AG08396 (cell line): ENCODE results near the gene CDH23.
A peak's percentile ranks its signal among the peaks of the same experiment; 100 is the strongest.

Source experiments
- DNase-seq: peaks from one replicate; pipeline ENCODE4 v3.0.0; 2012; ENCODE audit warnings: low spot score, mixed read lengths

Gene CDH23

DNA sequence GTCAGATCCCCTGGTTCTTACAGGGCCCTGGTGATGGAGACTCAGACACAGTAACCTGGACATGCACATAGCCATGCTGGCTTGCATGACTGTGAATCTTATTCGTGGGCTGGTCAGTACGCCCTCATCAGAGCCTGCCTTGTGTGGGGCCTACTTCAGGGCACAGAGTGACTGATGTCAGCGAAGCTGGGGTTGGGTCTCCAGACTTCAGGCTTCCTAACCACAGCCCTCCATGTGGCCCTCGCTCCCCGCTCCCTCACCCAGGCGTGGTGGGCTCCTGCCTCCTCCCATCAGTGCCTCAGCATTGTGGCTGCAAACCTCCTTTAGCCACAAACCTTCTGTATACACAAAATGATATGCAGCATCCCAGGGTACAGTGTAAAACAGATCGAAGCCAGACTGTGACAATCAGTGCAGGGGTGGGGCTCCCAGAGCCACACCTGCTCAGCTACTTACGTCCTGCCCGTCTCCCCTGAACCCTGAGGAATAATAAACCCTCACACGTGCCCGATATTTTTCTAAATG, 329.9 kb downstream of the CDH23 start:
- DNase-seq = no peak

DNA sequence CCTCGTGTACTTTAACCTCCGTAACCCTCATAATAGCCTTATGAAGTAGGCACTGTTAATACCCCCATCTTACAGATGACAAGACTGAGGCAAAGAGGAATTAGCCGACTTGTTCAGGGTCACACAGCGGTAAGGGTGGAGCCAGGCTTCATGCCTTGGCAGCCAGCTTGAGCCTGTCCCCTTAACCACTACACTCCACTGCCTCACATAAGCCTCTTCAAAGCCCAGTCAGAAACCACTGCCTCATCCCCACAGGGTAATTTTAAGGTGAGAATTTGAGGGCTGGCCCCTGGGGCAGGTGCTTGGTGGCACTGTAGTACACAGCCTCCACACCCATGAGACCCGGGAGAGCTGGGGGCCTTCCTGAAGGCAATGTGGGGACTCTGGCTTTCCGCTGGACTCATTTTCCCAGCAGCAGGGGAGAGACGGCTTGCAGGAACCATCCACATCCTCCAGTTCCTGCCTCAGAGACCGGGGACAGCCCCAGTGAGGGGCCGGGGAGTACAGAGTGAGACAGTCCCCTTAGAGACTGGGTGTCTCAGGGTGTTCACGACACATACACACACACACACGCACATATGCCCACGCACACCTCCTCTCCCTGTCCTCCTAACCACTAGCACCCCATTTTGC, 330.5 kb downstream of the CDH23 start:
- DNase-seq = no peak

DNA sequence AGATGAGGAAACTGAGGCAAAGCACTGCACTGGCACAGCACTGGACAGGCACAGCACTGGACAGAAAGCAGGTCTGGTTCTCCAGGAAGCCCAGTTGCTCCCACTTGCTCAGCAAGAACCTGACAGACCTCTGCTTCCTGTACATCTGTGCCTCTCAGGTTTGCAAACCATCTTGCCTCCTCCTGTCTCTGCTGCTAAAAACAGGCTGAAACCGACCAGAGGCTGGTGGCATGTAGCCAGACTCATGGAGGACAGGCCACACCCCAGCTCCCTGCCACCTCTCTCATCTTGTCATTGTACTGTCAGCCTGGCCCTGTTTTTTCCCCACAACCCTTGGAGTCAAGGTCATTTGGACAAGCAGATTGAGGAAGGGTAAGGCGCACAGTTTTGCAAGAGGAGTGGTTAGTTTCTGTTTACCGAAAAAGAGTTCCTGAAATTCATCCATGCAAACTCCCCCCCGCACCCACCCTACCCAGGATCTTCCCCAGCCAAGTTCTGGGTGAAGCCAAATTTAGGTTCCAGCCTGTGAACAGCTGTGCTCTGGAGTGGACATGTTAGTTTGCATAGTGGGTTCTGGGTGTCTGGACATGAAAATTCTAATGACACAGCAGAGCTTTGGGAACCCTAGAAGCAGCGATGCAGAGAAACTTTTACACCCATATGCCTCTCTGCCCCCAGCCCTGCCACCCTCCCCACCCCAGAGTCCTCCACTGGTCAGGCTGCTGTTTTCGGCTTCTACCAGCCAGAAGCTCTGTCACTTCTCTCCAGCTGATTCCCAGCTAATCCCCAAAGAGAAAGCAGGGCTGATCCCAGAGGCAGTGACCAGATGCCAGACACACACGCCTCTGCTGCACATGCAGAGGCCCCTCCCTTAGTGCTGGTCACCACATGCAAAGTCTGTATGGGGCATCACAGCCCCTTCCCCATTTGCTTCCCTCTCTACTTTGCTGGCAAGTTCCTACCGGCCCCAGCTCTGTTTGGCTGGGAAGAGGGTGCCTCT, 331.3 kb downstream of the CDH23 start:
- DNase-seq = peak; percentile 57

DNA sequence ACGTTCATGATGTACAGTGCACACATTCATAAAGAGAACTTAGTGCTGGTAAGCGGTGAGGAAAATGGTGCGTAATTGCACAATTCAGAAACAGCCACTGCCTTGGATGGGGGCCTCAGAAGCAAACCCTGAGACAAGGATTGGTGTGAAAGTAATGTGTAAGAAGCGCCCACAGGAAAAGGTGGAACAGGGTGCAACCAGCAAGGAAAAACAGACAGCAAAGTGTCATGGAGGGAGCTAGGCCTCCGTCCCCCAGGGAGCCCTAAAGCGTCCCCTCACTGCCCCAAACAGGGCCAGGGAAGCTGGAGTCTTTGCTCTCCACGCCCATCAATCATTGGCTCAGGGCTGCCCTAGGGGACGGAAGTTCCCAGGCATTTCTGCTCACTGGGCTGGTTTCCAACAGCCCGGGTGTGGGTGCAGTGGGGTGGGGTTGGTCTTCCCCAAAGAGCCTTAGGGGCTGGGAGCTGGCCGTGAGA, 332.5 kb downstream of the CDH23 start:
- no peak for DNase-seq

DNA sequence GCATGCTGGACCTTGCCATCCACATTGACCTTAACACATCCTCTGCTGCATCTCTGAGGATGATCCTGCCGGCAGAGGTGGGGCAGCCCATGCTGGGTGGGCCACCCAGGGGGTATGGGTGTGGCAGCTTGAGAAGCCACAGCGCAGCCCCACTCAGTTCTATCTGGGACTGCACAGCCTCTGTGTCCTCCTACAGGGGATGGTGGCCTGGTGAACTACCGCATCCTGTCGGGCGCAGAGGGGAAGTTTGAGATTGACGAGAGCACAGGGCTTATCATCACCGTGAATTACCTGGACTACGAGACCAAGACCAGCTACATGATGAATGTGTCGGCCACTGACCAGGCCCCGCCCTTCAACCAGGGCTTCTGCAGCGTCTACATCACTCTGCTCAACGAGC, 335.1 kb downstream of the CDH23 start:
- DNase-seq = no peak

DNA sequence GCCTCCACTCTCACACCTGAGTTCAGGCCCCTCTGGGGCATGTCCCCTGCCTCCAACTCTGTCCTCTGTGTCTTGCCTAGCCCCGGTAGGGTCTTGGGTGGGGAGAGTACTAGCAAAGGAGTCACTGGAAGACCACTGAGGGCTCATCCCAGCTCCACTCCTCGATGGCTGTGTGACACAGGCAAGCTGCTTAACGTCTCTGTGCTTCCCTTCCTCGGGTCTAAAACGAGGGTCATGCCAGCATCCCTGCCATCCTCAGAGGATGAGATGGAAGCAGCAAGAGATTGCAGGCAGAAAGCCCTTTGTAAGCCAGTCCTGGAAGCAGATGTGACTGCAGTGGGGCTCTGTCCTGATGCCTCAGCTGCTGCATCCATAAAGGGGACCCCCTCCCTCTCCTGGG, 338.1 kb downstream of the CDH23 start:
- no peak for DNase-seq

DNA sequence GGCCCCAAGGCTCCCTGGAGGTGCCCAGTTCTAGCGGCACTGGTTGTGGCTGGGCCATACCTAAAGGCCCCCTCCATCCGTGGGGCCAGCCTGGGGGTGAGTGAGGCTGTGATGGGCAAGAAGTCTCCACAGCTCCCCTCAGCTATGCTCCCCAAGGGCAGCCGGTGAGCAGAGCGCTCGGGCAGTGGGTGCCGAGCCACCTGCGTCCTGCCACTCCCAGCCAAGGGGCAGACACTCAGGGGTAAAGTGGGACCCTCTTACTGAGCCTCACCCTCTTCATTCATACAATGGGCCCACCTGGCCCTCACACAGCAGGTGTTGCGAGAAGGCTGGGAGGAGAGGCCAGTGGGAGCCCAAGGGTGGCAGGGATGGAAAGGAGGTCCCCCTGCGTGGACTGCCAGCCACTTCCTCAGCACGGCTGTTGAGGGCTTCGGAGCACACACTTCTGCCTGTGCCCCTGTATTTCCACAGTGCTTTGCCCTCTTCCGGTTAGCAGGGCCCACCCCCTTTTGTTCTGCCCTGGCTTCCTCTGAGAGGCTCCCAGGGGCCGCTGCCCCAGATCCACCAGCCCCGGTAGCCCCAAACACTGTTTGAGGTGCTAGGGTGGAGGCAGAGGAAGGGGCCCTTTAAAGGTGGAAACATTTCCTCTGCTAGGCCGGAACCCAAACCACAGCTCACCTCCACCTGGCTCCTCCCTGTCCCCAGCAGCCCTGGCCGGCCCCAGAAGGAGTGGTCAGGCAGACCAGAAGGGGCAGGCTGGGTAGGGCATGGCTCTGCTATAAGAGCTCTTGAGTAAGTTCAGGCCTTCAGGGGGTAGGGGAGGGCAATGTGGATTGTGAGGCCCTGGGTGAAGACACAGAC, 339.2 kb downstream of the CDH23 start:
- DNase-seq = no peak

DNA sequence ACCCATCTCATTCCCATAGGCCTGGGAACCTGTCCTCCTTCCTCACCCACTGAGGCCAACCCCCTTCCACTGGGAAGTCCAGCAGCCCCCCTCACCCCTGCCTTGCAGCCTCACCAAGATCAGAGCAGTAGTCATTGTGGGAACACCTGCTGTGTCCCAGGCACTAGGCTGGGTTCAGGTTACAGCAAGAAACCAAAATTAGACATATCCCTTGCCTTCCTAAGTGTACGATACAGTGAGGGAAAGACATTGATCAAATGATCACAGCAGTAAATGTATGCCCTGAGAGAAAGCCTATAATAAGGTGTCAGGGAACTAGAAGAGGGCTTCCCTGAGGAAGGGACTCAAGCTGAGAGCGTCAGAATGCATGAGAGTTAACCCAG, 339.8 kb downstream of the CDH23 start:
- DNase-seq = no peak

DNA sequence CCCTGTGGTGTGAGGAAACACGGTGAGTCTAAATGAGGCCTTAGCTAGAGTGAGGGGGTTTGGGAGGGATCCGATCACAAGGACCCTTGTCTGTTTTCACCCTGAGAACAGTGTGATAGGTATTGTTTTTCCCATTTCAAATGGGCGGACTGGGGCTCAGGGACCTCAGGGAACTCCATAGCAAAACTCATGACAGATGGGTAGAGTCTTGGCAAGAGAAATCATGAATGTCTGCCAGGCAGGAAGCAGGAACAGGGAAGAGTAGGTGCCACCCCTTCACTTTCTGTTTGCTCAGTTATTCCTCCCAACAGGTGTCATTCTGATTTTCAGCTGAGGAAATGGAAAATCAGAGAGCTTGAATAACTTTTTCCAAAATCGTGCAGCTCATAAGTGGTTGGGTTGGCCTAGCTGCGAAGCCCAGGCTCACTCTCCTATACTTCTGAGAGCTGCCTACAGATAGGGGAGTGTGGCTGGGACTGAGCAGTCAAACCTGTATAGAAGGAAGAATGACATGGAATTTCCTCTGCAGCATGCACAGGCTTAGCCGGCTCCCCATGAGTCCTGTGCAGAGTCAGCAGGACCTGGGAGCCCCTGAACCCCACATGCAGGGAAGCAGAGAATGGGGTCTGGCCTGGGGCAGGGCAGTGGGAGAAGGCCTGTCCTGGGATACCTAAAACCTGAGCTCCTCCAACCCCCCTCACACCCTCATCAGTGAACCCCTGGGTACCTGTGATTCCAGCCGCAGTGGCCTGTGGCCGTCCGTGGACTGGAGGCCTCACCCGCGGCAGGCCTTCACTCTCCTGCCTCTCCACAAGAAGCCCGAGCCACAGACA, 340.5 kb downstream of the CDH23 start:
- DNase-seq = no peak

DNA sequence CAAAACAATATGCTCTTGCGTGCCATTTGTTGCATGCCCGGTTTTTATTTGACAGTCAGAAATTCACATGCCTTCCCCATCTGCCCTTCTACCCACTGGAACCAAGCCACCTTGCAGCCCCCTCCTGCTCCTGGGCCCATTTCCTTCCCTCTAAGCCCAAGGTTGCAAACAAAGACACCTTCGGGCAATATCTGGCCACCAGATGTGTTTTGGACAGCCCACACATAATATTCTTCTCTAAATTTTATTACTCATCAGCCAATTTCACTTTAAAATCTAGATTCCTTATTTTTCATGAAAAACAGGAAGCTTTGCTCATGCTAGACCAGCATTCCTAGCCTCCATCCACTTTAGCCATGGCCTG, 341.1 kb downstream of the CDH23 start:
- no peak for DNase-seq

DNA sequence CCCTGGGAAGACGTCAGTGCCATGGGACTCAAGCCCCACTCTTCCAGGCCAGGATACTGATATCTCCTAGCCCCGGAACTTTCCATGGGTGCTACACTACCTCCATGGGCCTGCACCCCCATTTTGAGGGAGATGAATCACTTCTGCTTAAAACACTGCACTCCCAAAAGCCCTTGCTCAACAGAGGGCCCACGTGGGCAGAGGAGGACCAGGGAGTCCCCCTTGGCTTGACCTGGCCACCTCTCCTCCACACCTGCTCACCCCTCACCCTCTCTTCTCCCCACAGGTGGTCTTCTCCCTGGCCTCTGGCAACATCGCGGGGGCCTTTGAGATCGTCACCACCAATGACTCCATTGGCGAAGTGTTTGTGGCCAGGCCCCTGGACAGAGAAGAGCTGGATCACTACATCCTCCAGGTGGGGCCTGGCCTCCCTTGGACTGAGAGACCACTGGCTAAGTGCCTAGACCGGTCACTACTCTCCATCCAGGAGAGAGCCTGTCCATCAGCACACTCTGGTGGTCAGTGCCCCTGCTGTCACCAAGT, 342.7 kb downstream of the CDH23 start:
- no peak for DNase-seq

DNA sequence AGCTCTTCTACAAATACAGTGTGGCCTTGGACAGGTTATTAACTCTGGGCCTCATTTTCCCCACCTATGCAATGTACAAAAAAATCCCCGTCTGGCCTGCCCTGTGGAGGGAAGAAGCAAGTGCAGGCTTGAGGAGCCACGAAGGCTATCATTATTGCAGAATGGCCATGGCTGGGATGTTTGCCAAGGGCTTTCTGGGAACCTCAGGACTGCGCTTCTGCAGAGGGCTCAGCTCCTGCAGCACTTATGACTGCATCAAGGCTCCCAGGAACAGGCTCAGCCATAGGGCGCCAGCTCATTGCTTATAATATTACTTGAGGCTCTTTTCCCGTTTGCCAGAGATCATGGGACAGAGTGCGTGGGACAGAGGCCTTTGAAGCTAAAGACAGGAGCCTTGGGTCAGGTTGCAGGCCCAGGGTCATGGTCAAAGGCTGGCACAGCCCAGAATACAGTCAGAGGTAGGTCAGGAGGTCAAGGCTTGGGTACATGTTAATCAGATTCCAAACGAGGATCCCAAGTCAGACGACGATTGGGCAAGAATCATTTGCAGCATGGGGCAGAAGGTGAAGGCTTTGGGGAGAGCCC, 343.4 kb downstream of the CDH23 start:
- DNase-seq = peak; percentile 59

DNA sequence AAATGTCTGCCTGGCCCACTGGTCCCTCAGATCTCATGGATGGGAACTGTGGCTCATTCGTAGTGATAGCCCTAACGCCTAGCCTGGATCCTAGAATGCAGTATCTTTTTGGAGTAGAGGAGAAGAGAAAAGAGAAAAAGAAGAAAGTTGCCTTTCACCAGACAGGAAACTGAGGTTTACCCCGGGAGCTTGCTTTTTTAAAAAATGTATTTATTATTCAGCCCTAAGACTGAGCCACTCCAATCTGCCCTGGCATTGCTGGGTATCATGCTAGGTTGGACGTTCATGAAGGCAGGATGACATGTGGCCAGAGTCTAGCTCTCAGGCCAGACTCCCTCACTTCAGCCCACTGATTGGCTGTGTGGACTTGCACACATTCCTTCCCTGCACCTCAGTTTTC, 344.3 kb downstream of the CDH23 start:
- no peak for DNase-seq

DNA sequence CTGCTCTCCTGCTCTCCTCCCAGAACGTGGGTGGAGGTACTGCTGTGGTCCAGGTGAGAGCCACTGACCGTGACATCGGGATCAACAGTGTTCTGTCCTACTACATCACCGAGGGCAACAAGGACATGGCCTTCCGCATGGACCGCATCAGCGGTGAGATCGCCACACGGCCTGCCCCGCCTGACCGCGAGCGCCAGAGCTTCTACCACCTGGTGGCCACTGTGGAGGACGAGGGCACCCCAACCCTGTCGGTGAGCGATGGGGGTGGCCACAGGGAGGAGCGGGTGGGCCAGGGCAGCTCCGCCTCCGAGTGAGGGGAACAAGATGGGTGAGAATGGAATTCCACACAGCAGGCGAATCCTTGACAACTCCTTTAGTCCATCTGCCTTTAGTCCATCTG, 345.0 kb downstream of the CDH23 start:
- no peak for DNase-seq

DNA sequence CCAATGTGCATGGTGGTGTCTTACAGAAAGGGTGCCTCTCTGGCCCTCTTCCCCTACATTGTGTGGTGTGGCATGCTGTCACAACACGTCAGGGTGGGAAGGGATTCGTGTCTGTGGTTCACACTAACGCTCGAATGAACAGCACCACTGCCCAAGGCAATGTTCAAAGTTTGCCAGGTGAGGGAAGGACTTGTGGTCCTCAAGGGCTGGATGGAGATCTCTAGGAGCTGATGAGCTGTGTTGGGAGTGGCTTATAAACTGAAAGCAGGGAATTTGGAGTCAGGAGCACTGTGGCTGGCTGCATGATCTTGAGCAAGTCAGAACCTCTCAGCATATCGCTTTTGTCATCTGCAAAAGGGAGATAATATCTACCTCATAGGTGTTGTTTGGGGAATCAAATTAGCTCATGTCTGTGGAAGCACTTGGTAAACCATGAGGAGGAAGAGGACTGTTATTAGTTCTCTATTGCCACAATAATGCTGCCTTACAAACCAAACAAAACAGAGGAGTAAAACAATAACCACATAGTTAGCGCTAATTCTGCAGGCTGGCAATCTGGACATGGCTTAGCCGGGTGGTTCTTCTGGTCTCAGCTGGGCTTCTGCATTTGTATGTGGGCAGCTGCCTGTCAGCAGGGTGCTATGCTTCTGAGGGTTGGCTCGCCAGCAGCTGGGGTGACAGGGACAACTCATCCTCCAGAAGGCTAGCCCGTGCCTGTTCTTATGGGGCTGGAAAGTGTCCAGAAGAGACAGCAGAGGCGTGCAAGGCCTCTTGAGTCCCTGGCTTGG, 345.8 kb downstream of the CDH23 start:
- DNase-seq = no peak

DNA sequence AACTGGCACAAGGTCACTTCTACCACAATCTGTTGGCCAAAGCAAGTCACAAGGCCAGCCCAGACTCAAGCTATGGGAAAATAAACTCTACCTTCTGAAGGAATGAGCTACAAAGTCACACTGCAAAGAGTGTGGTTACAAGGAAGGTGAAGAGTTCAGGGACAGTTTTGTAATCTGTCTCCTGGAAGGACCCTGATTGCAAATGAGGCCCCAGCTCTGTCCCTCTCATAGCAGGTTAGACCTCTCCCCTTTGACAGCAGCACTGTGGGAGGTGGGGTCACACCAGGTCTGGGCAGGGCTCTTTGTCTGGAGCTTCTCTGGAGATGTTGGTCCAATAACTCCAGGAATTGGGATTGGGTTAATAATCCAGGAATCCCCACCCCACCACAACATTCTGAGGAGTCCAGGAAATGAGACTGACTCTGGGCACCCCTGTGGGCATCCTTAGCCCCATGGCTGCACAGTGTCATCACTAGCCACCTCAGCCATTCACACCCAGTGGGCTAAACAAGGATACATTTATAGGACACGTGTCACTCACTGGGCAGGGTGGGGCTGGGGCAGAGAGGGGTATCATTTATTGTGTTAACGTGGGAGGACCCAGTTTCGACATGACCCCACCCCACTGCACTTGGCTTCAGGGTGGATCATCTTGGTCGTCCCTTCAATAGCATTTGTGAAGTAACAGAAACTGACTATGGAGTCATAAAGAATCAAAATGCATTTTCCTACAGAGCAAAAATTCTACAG, 346.5 kb downstream of the CDH23 start:
- DNase-seq = no peak

DNA sequence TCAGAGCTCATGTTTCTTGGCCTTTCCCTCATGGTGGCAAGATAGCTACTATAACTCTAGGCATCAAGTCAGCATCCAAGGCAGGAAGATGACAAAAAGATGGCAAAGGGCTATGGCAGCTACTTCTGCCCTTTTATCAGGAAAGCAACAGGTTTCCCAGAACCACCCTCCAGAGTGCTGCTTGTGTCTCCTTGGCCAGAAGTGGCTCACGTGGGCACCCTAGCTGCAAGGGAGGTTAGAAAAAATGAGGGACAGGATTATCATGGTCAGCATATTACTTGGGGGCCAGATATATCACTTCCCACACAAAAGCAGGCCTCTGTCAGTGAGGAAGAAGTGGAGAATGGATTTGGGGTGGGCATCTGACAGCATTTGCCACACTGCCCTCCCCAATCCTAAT, 347.1 kb downstream of the CDH23 start:
- no peak for DNase-seq

DNA sequence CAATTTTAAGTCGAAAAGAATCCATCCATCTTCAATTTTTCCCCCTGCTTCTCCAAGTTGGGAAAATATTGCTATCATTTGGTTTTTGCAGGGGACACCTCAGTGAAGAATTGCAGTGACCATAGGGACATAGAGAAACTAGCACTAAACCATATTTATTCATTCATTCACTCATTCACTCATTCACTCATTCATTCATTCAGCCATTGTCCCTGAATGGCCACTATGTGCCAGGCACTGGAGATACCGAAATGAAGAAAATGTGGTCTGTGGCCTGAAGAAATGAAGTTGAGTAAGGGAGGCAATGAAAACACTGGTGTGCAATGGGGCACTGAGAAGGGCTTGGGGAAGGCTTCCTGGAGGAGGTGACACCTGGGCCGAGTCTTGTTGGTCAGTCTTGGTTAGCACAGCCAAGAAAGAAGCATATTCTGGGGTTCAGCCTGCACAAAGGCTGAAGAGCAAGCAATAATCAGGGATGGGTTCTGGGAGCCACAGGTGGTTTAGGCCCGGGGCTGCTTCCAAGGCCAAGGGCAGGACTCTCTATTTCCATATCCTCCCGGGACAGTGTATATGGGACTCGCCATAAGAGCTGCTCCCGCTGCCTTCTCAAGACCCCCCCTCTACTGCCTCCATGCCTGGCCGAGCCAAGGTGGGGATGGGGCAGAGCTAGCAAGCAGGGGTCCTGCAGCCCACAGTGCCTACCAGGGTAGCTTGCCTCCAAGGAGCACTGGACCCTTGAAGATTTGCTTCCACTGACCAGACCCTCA, 348.4 kb downstream of the CDH23 start:
- no peak for DNase-seq
